ENCODE results near the gene SLF2.
A peak's percentile ranks its signal among the peaks of the same experiment; 100 is the strongest.

The SLF2 gene

GRCh38 chr10:101003639-101004206 lies 91.0 kb downstream of the SLF2 start:
- DNase-seq, result no peak

GRCh38 chr10:101005361-101005760 lies 92.6 kb downstream of the SLF2 start:
- DNase-seq, result no peak

DNA sequence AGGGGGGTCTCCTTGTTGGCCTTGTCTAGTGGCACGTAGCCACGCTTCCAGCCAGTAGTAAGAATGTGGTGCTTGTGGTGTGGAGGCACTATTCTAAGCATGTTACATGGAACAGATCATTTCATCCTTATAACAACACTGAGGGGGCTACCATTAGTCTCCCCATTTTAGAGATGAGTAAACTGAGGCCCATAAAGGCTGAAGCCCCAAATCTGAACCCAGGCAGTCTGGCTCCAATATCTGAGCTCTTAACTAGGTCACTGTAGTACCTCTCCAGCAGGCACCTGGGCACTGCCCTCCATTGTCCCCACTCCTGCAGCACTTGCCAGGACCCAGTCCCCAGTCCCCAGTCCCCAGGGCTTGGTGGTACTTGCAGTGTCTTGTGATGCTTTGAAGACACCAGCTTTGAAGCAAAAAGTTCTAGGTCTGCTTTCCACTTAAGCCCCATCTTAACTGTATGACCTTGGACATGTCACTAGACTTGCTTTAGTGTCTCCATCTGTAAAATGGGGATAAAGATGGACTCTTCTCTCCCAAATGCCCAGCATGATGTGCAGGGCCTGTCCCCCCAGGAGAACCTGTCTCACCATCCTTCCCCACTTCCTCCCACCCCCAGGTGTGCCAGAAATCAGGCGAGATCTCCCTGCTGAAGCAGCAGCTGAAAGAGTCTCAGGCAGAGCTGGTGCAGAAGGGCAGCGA lies 93.3 kb downstream of the SLF2 start:
- no peak for DNase-seq

- no peak for DNase-seq
These were observed 93.9 kb downstream of the SLF2 start for GRCh38 chr10:101006593-101007098.

GRCh38 chr10:101007099-101007711 lies 94.4 kb downstream of the SLF2 start:
- DNase-seq, result no peak

GRCh38 chr10:101007915-101008822 lies 95.4 kb downstream of the SLF2 start:
- no peak for DNase-seq

GRCh38 chr10:101008823-101009423 lies 96.2 kb downstream of the SLF2 start:
- no peak for DNase-seq

DNA sequence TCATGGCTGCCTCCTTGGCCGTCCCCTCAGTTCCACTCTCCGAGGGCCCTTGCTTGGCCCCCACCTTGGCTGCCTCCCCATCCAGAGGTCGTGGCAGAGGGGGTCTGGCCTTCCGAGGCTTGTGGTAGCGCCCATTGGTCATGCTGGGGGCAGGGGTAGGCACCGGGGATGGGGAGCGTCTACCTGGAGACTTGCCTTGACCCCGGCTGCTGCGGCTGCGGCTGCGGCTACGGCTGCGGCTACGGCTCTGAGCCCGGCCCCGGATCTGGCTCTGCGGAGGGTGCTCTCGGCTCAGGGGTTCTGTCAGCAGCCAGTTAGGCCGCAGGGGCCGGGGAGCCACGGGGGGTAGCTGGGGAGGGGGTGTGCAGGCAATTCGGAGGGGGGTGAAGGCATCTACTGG lies 97.6 kb downstream of the SLF2 start:
- no peak for DNase-seq

GRCh38 chr10:101011517-101012423 lies 99.0 kb downstream of the SLF2 start:
- DNase-seq, result no peak

- DNase-seq, result peak; percentile 84
These were observed 100.0 kb downstream of the SLF2 start for GRCh38 chr10:101012525-101013364.

GRCh38 chr10:101013365-101013825 lies 100.6 kb downstream of the SLF2 start:
- DNase-seq, result no peak

DNA sequence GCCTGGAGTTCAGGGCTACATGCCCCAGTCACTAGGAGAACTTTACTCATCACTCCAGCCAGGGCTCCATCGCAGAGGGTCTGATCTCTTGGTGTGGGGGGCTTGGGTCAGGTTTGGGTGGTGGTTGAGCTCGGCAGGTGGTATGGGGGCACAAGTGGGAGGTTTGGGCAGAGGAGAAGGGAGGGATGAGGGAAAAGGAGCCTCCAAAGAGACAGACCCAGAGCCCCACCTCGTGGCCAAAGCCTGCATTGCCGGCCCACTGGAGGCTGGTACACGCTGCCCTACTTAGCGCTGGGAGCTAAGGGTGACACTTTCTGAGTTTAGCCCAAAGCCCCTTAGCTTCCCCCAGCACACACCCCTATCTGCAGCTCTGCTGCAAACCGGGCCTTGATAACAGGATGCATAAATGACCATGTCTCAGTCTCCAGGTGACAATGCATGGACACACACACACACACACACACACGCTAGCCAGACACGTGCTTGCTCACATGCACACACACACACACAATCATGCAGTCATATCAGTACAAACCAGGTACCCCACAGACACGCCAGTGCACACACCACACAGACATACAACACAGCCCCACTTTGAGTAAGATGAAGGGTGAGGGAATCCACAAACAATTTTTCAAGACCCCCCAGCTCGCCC lies 101.6 kb downstream of the SLF2 start:
- DNase-seq, result peak; percentile 78
